ENCODE results near the gene TAOK1. TPM values are rescaled to one million over a fixed set of nuclear protein-coding genes. Genes with fewer than 3 reads are reported as not detected.

The TAOK1 gene
- total and polyA plus RNA-seq, 10 of the 15 experiments (the other 5 are each of a cell fraction or from before 2014, with no cell fraction given), result 2.0 to 27.1 (median 11.8) TPM

DNA sequence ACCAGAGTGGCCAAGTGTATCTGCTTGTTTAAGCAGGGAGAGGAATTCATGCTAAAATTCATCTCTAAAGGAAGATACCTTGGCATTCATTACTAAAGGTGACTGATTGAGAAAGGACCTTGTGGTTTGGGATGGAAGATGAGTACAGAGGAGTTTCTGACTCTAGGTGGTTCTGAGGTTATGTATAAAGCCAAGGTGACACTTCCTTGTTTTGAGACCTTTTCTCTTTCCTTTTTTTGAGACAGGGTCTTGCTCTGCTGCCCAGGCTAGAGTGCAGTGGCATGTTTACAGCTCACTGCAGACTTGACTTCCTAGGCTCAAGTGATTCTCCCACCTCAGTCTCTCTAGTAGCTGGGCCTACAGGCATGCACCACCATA lies 167.6 kb downstream of the TAOK1 start:
- Histone ChIP-seq H3K36me3 (ENCODE audit: control insufficient read depth in 2 of 2, insufficient read depth in 2 of 2, low read length in 1 of 2) (peaks cover under 1 to 3% of the 10 kb centered on the region in 2 experiments; a peak in 2 of 4 replicates), H4K20me1 (ENCODE audit: control insufficient read depth, insufficient read depth) (no peaks in the 10 kb centered on the region), H3K4me2 (ENCODE audit: control insufficient read depth, insufficient read depth) (no peak overlapping the region), H3K79me2 (ENCODE audit: control insufficient read depth, insufficient read depth, low read length) (no peaks in the 10 kb centered on the region), H3K27ac (ENCODE audit: control insufficient read depth, insufficient read depth) (no peak overlapping the region), H2AFZ (ENCODE audit: control insufficient read depth, low read depth, low read length) (no peak overlapping the region), H3K9me3 (replicated peaks; ENCODE audit: control insufficient read depth, insufficient read depth, low read length) (no peaks in the 10 kb centered on the region), H3K4me3 (no peak overlapping the region), H3K4me1 (ENCODE audit: control insufficient read depth, insufficient read depth, low read length) (peaks cover 45% of the 10 kb centered on the region), H3K27me3 (replicated peaks in 1 of 2; ENCODE audit: control insufficient read depth in 2 of 2, insufficient read depth in 2 of 2, low read length in 1 of 2) (no peaks in the 10 kb centered on the region), H3K9ac (ENCODE audit: control insufficient read depth, insufficient read depth, low read length) (no peak overlapping the region)
- SMC1A ChIA-PET (ENCODE audit: uncharacterized antibody, unreplicated experiment), result no interaction called here
- intact Hi-C loops (cut with micrococcal nuclease; ENCODE audit: unreplicated experiment) (no loop called here), in situ Hi-C loops (cut with MboI) (no loop called here)
- CTCF ChIA-PET, result interaction anchor here (1.9 to 2.1 kb wide), 2 partner anchors 8 to 24 kb away, joined by 5 to 11 read pairs; no protein-coding TSS in a partner anchor
- FAIRE-seq (peak; percentile 90), ATAC-seq (peak; percentile 58), DNase-seq (ENCODE audit: low read depth, low spot score) (no peak)
- POLR2A ChIA-PET, result no interaction called here
- BruUV-seq (replicated peaks), result no TSS peak
- RAD21 ChIA-PET (ENCODE audit: unreplicated experiment), result interaction anchor here (1.9 kb wide), 1 partner anchor 188 kb away, joined by 5 read pairs; no protein-coding TSS in a partner anchor
- no peak for TF ChIP-seq TCF7 (IDR thresholded peaks at IDR 0.05; ENCODE audit: borderline replicate concordance)
- TF ChIP-seq SUZ12 (IDR thresholded peaks at IDR 0.05; ENCODE audit: unreplicated experiment), result no peak
- TF ChIP-seq MYC (IDR thresholded peaks at IDR 0.05; ENCODE audit: insufficient read depth, insufficient read length, insufficient replicate concordance, low read length, severe bottlenecking), result no peak
- TF ChIP-seq, protein P1, sequence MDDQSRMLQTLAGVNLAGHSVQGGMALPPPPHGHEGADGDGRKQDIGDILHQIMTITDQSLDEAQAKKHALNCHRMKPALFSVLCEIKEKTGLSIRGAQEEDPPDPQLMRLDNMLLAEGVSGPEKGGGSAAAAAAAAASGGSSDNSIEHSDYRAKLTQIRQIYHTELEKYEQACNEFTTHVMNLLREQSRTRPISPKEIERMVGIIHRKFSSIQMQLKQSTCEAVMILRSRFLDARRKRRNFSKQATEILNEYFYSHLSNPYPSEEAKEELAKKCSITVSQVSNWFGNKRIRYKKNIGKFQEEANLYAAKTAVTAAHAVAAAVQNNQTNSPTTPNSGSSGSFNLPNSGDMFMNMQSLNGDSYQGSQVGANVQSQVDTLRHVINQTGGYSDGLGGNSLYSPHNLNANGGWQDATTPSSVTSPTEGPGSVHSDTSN (IDR thresholded peaks at IDR 0.05; ENCODE audit: insufficient replicate concordance, low read depth, low read length), result no peak
- no peak for TF ChIP-seq SMARCA5 (IDR thresholded peaks at IDR 0.05)
- TF ChIP-seq GATAD2B (conservative IDR thresholded peaks at IDR 0.05; ENCODE audit: low read depth), result no peak
- TF ChIP-seq RUNX3 (IDR thresholded peaks at IDR 0.05; ENCODE audit: low read length), result peak; percentile 77
- no peak for TF ChIP-seq BCL11A (IDR thresholded peaks at IDR 0.05; ENCODE audit: low read depth, low read length)
- TF ChIP-seq EED (IDR thresholded peaks at IDR 0.05; ENCODE audit: low read depth), result 0 out of 2 replicates have a peak, but pooled peaks have one; percentile 29
- no peak for TF ChIP-seq ASH2L (IDR thresholded peaks at IDR 0.05; ENCODE audit: borderline replicate concordance, low read depth)
- no peak for TF ChIP-seq ATF7 (IDR thresholded peaks at IDR 0.05; ENCODE audit: low read depth)
- TF ChIP-seq CREM (IDR thresholded peaks at IDR 0.05; ENCODE audit: low read depth), result no peak
- no peak for TF ChIP-seq STAT1 (conservative IDR thresholded peaks at IDR 0.05)
- TF ChIP-seq FOXK2 (IDR thresholded peaks at IDR 0.05), result no peak
- TF ChIP-seq, protein P2, sequence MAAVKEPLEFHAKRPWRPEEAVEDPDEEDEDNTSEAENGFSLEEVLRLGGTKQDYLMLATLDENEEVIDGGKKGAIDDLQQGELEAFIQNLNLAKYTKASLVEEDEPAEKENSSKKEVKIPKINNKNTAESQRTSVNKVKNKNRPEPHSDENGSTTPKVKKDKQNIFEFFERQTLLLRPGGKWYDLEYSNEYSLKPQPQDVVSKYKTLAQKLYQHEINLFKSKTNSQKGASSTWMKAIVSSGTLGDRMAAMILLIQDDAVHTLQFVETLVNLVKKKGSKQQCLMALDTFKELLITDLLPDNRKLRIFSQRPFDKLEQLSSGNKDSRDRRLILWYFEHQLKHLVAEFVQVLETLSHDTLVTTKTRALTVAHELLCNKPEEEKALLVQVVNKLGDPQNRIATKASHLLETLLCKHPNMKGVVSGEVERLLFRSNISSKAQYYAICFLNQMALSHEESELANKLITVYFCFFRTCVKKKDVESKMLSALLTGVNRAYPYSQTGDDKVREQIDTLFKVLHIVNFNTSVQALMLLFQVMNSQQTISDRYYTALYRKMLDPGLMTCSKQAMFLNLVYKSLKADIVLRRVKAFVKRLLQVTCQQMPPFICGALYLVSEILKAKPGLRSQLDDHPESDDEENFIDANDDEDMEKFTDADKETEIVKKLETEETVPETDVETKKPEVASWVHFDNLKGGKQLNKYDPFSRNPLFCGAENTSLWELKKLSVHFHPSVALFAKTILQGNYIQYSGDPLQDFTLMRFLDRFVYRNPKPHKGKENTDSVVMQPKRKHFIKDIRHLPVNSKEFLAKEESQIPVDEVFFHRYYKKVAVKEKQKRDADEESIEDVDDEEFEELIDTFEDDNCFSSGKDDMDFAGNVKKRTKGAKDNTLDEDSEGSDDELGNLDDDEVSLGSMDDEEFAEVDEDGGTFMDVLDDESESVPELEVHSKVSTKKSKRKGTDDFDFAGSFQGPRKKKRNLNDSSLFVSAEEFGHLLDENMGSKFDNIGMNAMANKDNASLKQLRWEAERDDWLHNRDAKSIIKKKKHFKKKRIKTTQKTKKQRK (IDR thresholded peaks at IDR 0.05; ENCODE audit: low read depth, low read length), result no peak
- no peak for TF ChIP-seq SIN3A (IDR thresholded peaks at IDR 0.05; ENCODE audit: low read depth, low read length)
- TF ChIP-seq, protein P3, sequence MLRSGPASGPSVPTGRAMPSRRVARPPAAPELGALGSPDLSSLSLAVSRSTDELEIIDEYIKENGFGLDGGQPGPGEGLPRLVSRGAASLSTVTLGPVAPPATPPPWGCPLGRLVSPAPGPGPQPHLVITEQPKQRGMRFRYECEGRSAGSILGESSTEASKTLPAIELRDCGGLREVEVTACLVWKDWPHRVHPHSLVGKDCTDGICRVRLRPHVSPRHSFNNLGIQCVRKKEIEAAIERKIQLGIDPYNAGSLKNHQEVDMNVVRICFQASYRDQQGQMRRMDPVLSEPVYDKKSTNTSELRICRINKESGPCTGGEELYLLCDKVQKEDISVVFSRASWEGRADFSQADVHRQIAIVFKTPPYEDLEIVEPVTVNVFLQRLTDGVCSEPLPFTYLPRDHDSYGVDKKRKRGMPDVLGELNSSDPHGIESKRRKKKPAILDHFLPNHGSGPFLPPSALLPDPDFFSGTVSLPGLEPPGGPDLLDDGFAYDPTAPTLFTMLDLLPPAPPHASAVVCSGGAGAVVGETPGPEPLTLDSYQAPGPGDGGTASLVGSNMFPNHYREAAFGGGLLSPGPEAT (IDR thresholded peaks at IDR 0.05; ENCODE audit: low read depth), result no peak
- TF ChIP-seq RB1 (IDR thresholded peaks at IDR 0.05; ENCODE audit: borderline replicate concordance), result no peak
- no peak for TF ChIP-seq IRF4 (IDR thresholded peaks at IDR 0.05; ENCODE audit: low read depth, low read length)
- 0 out of 4 replicates have a peak, but pooled peaks have one; percentile 10 to 20 for TF ChIP-seq IKZF2 (IDR thresholded peaks at IDR 0.05)
- TF ChIP-seq RAD21 (IDR thresholded peaks at IDR 0.05; ENCODE audit: insufficient read depth, low read depth, low read length), result no peak
- peak; percentile 60; the same call in 1 of the 2 replicates for TF ChIP-seq SPI1 (IDR thresholded peaks at IDR 0.05; ENCODE audit: borderline replicate concordance, insufficient read depth, low read depth, low read length)

Measured in GM12878 (cell line).